ENCODE measurements around the gene CTNNA1. TPM values are rescaled to one million over a fixed set of nuclear protein-coding genes. Genes with fewer than 3 reads are reported as not detected.

Gene CTNNA1
- total and polyA plus RNA-seq, 2 of the 8 experiments (the other 6 are each of a cell fraction or from before 2014, with no cell fraction given), result 115 to 349 TPM

- H3K27ac ChIP-seq (ENCODE audit: low read depth, low read length), result no peak overlapping the region
- 84% methylated on average over 2 of the region's 2 CpGs; no CpG with 5 or more reads in 1 of the 2 experiments for whole genome bisulfite sequencing, 2 experiments (ENCODE audit: extremely low coverage in 1 of 2, insufficient coverage in 1 of 2, insufficient read length in 1 of 2, insufficient replicate concordance in 2 of 2, low coverage in 1 of 2, low lambda C conversion rate in 2 of 2, missing lambda C conversion rate in 1 of 2)
- H2BK15ac ChIP-seq (ENCODE audit: low read length), result no peak overlapping the region
- H3K9ac ChIP-seq (replicated peaks in 1 of 4; ENCODE audit: extremely low read depth in 1 of 4, low read depth in 3 of 4, low read length in 3 of 4), result no peak overlapping the region
- peak overlapping the region; percentile 36 for H3K18ac ChIP-seq (ENCODE audit: extremely low read depth, low read length)
- no peak overlapping the region for H4K5ac ChIP-seq (ENCODE audit: insufficient read length, low read depth, low read length)
- H4K8ac ChIP-seq (ENCODE audit: extremely low read depth, insufficient read depth, low read length), result no peak overlapping the region
- peaks cover 6 to 30% (median 17%) of the 10 kb centered on the region in 4 experiments; a peak in 6 of 7 replicates for H3K4me1 ChIP-seq (replicated peaks in 1 of 4; ENCODE audit: control insufficient read depth in 3 of 4, insufficient read depth in 4 of 4, low read length in 3 of 4)
- FAIRE-seq (no peak), DNase-seq (ENCODE audit: low read depth in 1 of 2, low spot score in 2 of 2) (no peak)
- H3K4me2 ChIP-seq (ENCODE audit: insufficient read depth in 1 of 2, low read depth in 2 of 2, low read length in 2 of 2), result no peak overlapping the region
- H2AK5ac ChIP-seq (ENCODE audit: low read depth, low read length), result no peak overlapping the region
- H2BK5ac ChIP-seq (ENCODE audit: low read depth, low read length), result peak overlapping the region; percentile 60; the same call in 1 of the 2 replicates
- no peak overlapping the region for H3K23ac ChIP-seq (ENCODE audit: insufficient read length)
- no peak overlapping the region for H3K4me3 ChIP-seq (ENCODE audit: extremely low read depth in 1 of 4, insufficient read depth in 2 of 4, low read depth in 3 of 4, low read length in 4 of 4)
- no peak overlapping the region for H2AFZ ChIP-seq (ENCODE audit: low read length)
- no peaks in the 10 kb centered on the region for H3K27me3 ChIP-seq (replicated peaks in 1 of 4; ENCODE audit: control insufficient read depth in 3 of 4, extremely low read depth in 1 of 4, insufficient read depth in 3 of 4, low read length in 3 of 4)
- no peaks in the 10 kb centered on the region for H3K79me2 ChIP-seq (ENCODE audit: control insufficient read depth in 1 of 2, insufficient read depth in 2 of 2, low read length in 2 of 2)
- H4K91ac ChIP-seq (replicated peaks; ENCODE audit: insufficient read length, low read length), result no peak overlapping the region
- 0 out of 2 replicates have a peak, but pooled peaks cover 2% of the 10 kb centered on the region for H3K79me1 ChIP-seq (ENCODE audit: low read depth, low read length)
- H2BK12ac ChIP-seq (ENCODE audit: low read depth, low read length), result 0 out of 2 replicates have a peak overlapping the region, but pooled peaks have one; percentile 46
- no peak overlapping the region for H2BK120ac ChIP-seq (replicated peaks; ENCODE audit: low read depth, low read length)
- H3K56ac ChIP-seq (replicated peaks; ENCODE audit: insufficient read length, low read depth, low read length), result no peak overlapping the region
- CTCF ChIA-PET (ENCODE audit: partially characterized antibody), result interaction anchor here (0.7 to 2.0 kb wide), 4 partner anchors 10 to 78 kb away, joined by 3 to 5 read pairs (median 3); no protein-coding TSS in a partner anchor
- no peaks in the 10 kb centered on the region for H3K36me3 ChIP-seq (ENCODE audit: control insufficient read depth in 2 of 4, insufficient read depth in 4 of 4, low read length in 3 of 4)
- H3K9me3 ChIP-seq (ENCODE audit: insufficient read depth in 2 of 2, low read depth in 1 of 2, low read length in 1 of 2), result no peaks in the 10 kb centered on the region
- H4K20me1 ChIP-seq (replicated peaks in 1 of 2; ENCODE audit: control insufficient read depth in 1 of 2, insufficient read depth in 2 of 2, low read length in 2 of 2), result no peaks in the 10 kb centered on the region
- no peak overlapping the region for H3K4ac ChIP-seq (replicated peaks; ENCODE audit: insufficient read length, low read depth, low read length)
- POLR2A ChIA-PET (ENCODE audit: partially characterized antibody), result interaction anchor here (0.6 kb wide), 1 partner anchor 202 kb away, joined by 3 read pairs; no protein-coding TSS in a partner anchor
- H3K14ac ChIP-seq (ENCODE audit: insufficient read length), result no peak overlapping the region
- H2BK20ac ChIP-seq (ENCODE audit: low read length), result peak overlapping the region; percentile 40; the same call in 1 of the 2 replicates
- no peaks in the 10 kb centered on the region for H3K23me2 ChIP-seq (ENCODE audit: low read depth, low read length)
- TF ChIP-seq CEBPB (IDR thresholded peaks at IDR 0.05; ENCODE audit: low read depth, low read length) (no peak), TAF7 (optimal IDR thresholded peaks at IDR 0.05; ENCODE audit: borderline replicate concordance, low read depth, low read length) (no peak), TEAD4 (IDR thresholded peaks at IDR 0.05; ENCODE audit: low read depth, low read length) (no peak), HDAC2 (IDR thresholded peaks at IDR 0.05; ENCODE audit: borderline replicate concordance in 1 of 2, low read depth in 2 of 2, low read length in 2 of 2) (no peak), MAX (IDR thresholded peaks at IDR 0.05) (no peak), CTBP2 (IDR thresholded peaks at IDR 0.05; ENCODE audit: borderline replicate concordance, insufficient read depth, insufficient read length, low read length) (no peak), SIRT6 (IDR thresholded peaks at IDR 0.05; ENCODE audit: low read length) (no peak), GABPA (IDR thresholded peaks at IDR 0.05; ENCODE audit: borderline replicate concordance, insufficient read depth, low read length) (no peak), SP1 (IDR thresholded peaks at IDR 0.05; ENCODE audit: low read depth, low read length) (no peak), KDM4A (IDR thresholded peaks at IDR 0.05; ENCODE audit: low read depth, low read length, severe bottlenecking) (no peak), HDAC6 (IDR thresholded peaks at IDR 0.05; ENCODE audit: low read depth, low read length) (no peak), KDM1A (IDR thresholded peaks at IDR 0.05; ENCODE audit: borderline replicate concordance, low read length) (no peak), RBBP5 (IDR thresholded peaks at IDR 0.05; ENCODE audit: borderline replicate concordance, low read depth, low read length) (no peak), CBX5 (IDR thresholded peaks at IDR 0.05; ENCODE audit: low read depth, low read length) (no peak)
Measured at GRCh38 chr5:138719811-138720210, 33.4 kb upstream of the CTNNA1 start.
